Neutrophil (primary cell): ENCODE measurements around the gene SLC25A29.

Experiments used
- H3K27ac ChIP-seq: fragments of 200-600 bp; sonication (generic); 2 replicates; pipeline ENCODE4 v1.5.1; 2016; ENCODE audit warnings: mild to moderate bottlenecking, moderate library complexity
- H3K27me3 ChIP-seq: fragments of 200-600 bp; sonication (generic); 2 replicates; pipeline ENCODE4 v1.6.0; 2016; ENCODE audit warnings: mild to moderate bottlenecking
- H3K36me3 ChIP-seq: fragments of 200-600 bp; sonication (generic); 2 replicates; pipeline ENCODE4 v1.5.1; 2017
- H3K4me1 ChIP-seq, 2 experiments: fragments of 200-600 bp in 1 of 2; sonication (generic) in 1 of 2; 1 replicate in 1 of 2; 2 replicates in 1 of 2; pipeline versions ENCODE4 v1.5.1 to v1.6.1; 2013 to 2016; ENCODE audit warnings: low read depth in 1 of 2, low read length in 1 of 2, mild to moderate bottlenecking in 1 of 2, moderate library complexity in 1 of 2; ENCODE audit not compliant: control insufficient read depth in 1 of 2, insufficient read depth in 1 of 2
- H3K4me3 ChIP-seq, 2 experiments: fragments of 200-600 bp in 1 of 2; sonication (generic) in 1 of 2; 1 replicate in 1 of 2; 2 replicates in 1 of 2; pipeline ENCODE4 v1.5.1; 2013 to 2016; ENCODE audit warnings: low read depth in 1 of 2, low read length in 1 of 2, mild to moderate bottlenecking in 1 of 2, moderate library complexity in 1 of 2
- H3K9me3 ChIP-seq: fragments of 200-600 bp; sonication (generic); 2 replicates; pipeline ENCODE4 v1.5.1; 2016
- CTCF ChIP-seq: fragments of 200-600 bp; sonication (generic); IDR thresholded peaks from 2 replicates; pipeline ENCODE4 v1.5.1; 2016; ENCODE audit warnings: antibody characterized with exemption

The SLC25A29 gene

GRCh38 chr14:100330007-100330344 is 23.7 kb upstream of the SLC25A29 start:
- Histone ChIP-seq H3K27me3 (no peaks in the 10 kb centered on the region), H3K4me3 (no peak overlapping the region)
- TF ChIP-seq CTCF = no peak

GRCh38 chr14:100329233-100330006 is 23.2 kb upstream of the SLC25A29 start:
- Histone ChIP-seq H3K36me3 (peaks cover 24% of the 10 kb centered on the region), H3K27ac (no peak overlapping the region), H3K27me3 (no peaks in the 10 kb centered on the region), H3K4me1 (no peaks in the 10 kb centered on the region), H3K4me3 (no peak overlapping the region), H3K9me3 (no peaks in the 10 kb centered on the region)
- no peak for TF ChIP-seq CTCF

More at GRCh38 chr14:100330007-100330344, 23.7 kb upstream of the SLC25A29 start:
- no peaks in the 10 kb centered on the region for H3K4me1 ChIP-seq
- H3K36me3 ChIP-seq = peaks cover 30% of the 10 kb centered on the region
- H3K9me3 ChIP-seq = no peaks in the 10 kb centered on the region
- no peak overlapping the region for H3K27ac ChIP-seq

- H3K27ac ChIP-seq = no peak overlapping the region
- H3K4me1 ChIP-seq = no peaks in the 10 kb centered on the region
- no peak for TF ChIP-seq CTCF
- H3K9me3 ChIP-seq = no peaks in the 10 kb centered on the region
- H3K27me3 ChIP-seq = no peaks in the 10 kb centered on the region
- peaks cover 16% of the 10 kb centered on the region for H3K36me3 ChIP-seq
- H3K4me3 ChIP-seq = no peak overlapping the region
Observed at GRCh38 chr14:100328495-100329163, 22.4 kb upstream of the SLC25A29 start.

GRCh38 chr14:100327128-100327527 is 20.9 kb upstream of the SLC25A29 start:
- peaks cover 1% of the 10 kb centered on the region for H3K36me3 ChIP-seq
- no peak overlapping the region for H3K27ac ChIP-seq
- no peaks in the 10 kb centered on the region for H3K4me1 ChIP-seq
- no peak overlapping the region for H3K4me3 ChIP-seq
- no peaks in the 10 kb centered on the region for H3K27me3 ChIP-seq
- TF ChIP-seq CTCF = no peak
- H3K9me3 ChIP-seq = no peaks in the 10 kb centered on the region

GRCh38 chr14:100325958-100326357 is 19.7 kb upstream of the SLC25A29 start:
- H3K27me3 ChIP-seq = no peaks in the 10 kb centered on the region
- H3K9me3 ChIP-seq = no peaks in the 10 kb centered on the region
- no peaks in the 10 kb centered on the region for H3K4me1 ChIP-seq
- H3K27ac ChIP-seq = no peak overlapping the region
- H3K36me3 ChIP-seq = no peaks in the 10 kb centered on the region
- H3K4me3 ChIP-seq = no peak overlapping the region
- no peak for TF ChIP-seq CTCF
